ENCODE data around the gene TMEM158.

DNA sequence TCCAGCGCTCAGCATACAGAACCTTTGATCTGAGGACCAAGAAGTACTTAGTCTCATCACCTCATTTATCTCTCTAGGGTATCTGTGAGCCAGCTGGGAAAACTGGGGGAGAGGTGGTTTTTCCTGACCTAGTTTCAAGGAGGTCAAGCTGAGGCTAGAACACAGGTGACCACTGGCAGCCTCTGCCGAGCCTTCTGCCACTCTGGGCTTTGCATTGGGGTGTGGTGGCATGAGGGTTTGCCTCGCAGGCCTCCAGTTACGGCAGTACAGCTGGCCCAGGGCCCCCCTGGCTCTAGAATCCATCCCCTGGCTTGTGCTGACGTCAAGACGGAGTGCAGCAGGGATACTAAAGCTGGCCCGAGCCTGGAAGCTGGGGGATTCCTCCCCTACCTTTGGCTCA lies 45.2 kb downstream of the TMEM158 start:
- no peak for TF ChIP-seq ZNF565 (CRISPR knock-in tag; conservative IDR thresholded peaks at IDR 0.05; ENCODE audit: low read depth)
- TF ChIP-seq ZNF70 (CRISPR knock-in tag; IDR thresholded peaks at IDR 0.05), result no peak
- TF ChIP-seq GLIS3 (CRISPR knock-in tag; IDR thresholded peaks at IDR 0.05), result no peak
- no peak for TF ChIP-seq BACH2 (CRISPR knock-in tag; IDR thresholded peaks at IDR 0.05; ENCODE audit: borderline replicate concordance)
- no peak for TF ChIP-seq PATZ1 (CRISPR knock-in tag; IDR thresholded peaks at IDR 0.05; ENCODE audit: borderline replicate concordance)
- no peak for TF ChIP-seq TOX (CRISPR knock-in tag; IDR thresholded peaks at IDR 0.05; ENCODE audit: borderline replicate concordance)
- TF ChIP-seq TCF4 (CRISPR knock-in tag; IDR thresholded peaks at IDR 0.05; ENCODE audit: borderline replicate concordance), result no peak
- TF ChIP-seq ZFP30 (CRISPR knock-in tag; IDR thresholded peaks at IDR 0.05), result no peak
- TF ChIP-seq, protein P1, sequence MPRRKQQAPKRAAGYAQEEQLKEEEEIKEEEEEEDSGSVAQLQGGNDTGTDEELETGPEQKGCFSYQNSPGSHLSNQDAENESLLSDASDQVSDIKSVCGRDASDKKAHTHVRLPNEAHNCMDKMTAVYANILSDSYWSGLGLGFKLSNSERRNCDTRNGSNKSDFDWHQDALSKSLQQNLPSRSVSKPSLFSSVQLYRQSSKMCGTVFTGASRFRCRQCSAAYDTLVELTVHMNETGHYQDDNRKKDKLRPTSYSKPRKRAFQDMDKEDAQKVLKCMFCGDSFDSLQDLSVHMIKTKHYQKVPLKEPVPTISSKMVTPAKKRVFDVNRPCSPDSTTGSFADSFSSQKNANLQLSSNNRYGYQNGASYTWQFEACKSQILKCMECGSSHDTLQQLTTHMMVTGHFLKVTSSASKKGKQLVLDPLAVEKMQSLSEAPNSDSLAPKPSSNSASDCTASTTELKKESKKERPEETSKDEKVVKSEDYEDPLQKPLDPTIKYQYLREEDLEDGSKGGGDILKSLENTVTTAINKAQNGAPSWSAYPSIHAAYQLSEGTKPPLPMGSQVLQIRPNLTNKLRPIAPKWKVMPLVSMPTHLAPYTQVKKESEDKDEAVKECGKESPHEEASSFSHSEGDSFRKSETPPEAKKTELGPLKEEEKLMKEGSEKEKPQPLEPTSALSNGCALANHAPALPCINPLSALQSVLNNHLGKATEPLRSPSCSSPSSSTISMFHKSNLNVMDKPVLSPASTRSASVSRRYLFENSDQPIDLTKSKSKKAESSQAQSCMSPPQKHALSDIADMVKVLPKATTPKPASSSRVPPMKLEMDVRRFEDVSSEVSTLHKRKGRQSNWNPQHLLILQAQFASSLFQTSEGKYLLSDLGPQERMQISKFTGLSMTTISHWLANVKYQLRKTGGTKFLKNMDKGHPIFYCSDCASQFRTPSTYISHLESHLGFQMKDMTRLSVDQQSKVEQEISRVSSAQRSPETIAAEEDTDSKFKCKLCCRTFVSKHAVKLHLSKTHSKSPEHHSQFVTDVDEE (CRISPR knock-in tag; IDR thresholded peaks at IDR 0.05), result no peak
- no peak for TF ChIP-seq RARB (CRISPR knock-in tag; IDR thresholded peaks at IDR 0.05)

Measured in SK-N-SH treated with all-trans-retinoic acid at 6 μM for 48 hours (cell line).